GM23338 (cell line): ENCODE measurements around the gene VPS50.

Experiments
- CREB1 ChIP-seq: fragments of 250-450 bp; sonication (Bioruptor Pico); IDR thresholded peaks from 2 replicates; pipeline ENCODE4 v1.5.0; 2020; ENCODE audit warnings: low read depth, mild to moderate bottlenecking, moderate library complexity
- EZH2 ChIP-seq: fragments of 200-600 bp; sonication (generic); IDR thresholded peaks from one replicate; pipeline ENCODE4 v1.8.0; 2017; ENCODE audit warnings: antibody characterized with exemption, mild to moderate bottlenecking, low read depth; ENCODE audit not compliant: unreplicated experiment
- EZH2phosphoT487 ChIP-seq: fragments of 200-600 bp; sonication (generic); IDR thresholded peaks from one replicate; pipeline ENCODE4 v1.8.1; 2018; ENCODE audit warnings: antibody characterized with exemption; ENCODE audit not compliant: unreplicated experiment
- JUNB ChIP-seq: IDR thresholded peaks from one replicate; pipeline ENCODE4 v1.6.1; 2016; ENCODE audit warnings: antibody characterized with exemption; ENCODE audit not compliant: unreplicated experiment
- POLR2AphosphoS5 ChIP-seq: IDR thresholded peaks from 2 replicates; pipeline ENCODE4 v1.6.1; 2016; ENCODE audit warnings: antibody characterized with exemption, low read depth
- STAT1 ChIP-seq: IDR thresholded peaks from one replicate; pipeline ENCODE4 v1.6.1; 2016; ENCODE audit warnings: antibody characterized with exemption; ENCODE audit not compliant: unreplicated experiment
- ZNF331 ChIP-seq: fragments of 250-450 bp; sonication (Bioruptor Pico); IDR thresholded peaks from 2 replicates; pipeline ENCODE4 v1.5.0; 2020; ENCODE audit warnings: low read depth, mild to moderate bottlenecking, moderate library complexity
- TF ChIP-seq, protein P1 (sequence below), 2 experiments: fragments of 200-600 bp in 1 of 2; sonication (generic) in 1 of 2; conservative IDR thresholded peaks; 2 replicates each; pipeline versions ENCODE4 v1.5.1 to v1.6.1; 2016 to 2017; ENCODE audit warnings: antibody characterized with exemption in 2 of 2, low read depth in 2 of 2, mild to moderate bottlenecking in 2 of 2, moderate library complexity in 1 of 2
- TF ChIP-seq, protein P2 (sequence below): IDR thresholded peaks from one replicate; pipeline ENCODE4 v1.6.1; 2018; ENCODE audit warnings: antibody characterized with exemption; ENCODE audit not compliant: unreplicated experiment

DNA sequence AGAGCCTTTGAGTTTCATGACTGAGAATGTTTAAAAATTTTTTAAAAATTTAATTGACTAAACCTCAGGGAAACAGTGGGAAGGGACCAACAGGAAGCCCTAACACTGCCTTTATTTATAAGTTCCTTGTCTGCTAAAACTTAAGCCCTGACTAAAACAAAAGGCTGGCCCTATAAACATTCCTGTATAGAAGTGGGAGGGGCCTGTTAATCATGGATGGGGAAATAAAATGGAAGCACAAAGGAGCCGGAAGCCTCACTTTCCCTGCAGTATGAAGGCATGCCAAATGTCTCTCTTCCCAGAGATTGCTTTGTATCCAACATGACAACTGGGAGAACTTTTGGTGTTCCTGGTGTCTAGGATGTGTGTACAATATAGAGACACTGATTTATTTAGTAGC lies 66.0 kb downstream of the VPS50 start:
- TF ChIP-seq, protein P1, sequence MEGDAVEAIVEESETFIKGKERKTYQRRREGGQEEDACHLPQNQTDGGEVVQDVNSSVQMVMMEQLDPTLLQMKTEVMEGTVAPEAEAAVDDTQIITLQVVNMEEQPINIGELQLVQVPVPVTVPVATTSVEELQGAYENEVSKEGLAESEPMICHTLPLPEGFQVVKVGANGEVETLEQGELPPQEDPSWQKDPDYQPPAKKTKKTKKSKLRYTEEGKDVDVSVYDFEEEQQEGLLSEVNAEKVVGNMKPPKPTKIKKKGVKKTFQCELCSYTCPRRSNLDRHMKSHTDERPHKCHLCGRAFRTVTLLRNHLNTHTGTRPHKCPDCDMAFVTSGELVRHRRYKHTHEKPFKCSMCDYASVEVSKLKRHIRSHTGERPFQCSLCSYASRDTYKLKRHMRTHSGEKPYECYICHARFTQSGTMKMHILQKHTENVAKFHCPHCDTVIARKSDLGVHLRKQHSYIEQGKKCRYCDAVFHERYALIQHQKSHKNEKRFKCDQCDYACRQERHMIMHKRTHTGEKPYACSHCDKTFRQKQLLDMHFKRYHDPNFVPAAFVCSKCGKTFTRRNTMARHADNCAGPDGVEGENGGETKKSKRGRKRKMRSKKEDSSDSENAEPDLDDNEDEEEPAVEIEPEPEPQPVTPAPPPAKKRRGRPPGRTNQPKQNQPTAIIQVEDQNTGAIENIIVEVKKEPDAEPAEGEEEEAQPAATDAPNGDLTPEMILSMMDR (conservative IDR thresholded peaks at IDR 0.05; ENCODE audit: low read depth in 2 of 2), result no peak
- TF ChIP-seq ZNF331 (CRISPR knock-in tag) (no peak), JUNB (no peak), POLR2AphosphoS5 (no peak), CREB1 (CRISPR knock-in tag) (no peak), EZH2phosphoT487 (no peak), EZH2 (no peak), STAT1 (no peak)
- TF ChIP-seq, protein P2, sequence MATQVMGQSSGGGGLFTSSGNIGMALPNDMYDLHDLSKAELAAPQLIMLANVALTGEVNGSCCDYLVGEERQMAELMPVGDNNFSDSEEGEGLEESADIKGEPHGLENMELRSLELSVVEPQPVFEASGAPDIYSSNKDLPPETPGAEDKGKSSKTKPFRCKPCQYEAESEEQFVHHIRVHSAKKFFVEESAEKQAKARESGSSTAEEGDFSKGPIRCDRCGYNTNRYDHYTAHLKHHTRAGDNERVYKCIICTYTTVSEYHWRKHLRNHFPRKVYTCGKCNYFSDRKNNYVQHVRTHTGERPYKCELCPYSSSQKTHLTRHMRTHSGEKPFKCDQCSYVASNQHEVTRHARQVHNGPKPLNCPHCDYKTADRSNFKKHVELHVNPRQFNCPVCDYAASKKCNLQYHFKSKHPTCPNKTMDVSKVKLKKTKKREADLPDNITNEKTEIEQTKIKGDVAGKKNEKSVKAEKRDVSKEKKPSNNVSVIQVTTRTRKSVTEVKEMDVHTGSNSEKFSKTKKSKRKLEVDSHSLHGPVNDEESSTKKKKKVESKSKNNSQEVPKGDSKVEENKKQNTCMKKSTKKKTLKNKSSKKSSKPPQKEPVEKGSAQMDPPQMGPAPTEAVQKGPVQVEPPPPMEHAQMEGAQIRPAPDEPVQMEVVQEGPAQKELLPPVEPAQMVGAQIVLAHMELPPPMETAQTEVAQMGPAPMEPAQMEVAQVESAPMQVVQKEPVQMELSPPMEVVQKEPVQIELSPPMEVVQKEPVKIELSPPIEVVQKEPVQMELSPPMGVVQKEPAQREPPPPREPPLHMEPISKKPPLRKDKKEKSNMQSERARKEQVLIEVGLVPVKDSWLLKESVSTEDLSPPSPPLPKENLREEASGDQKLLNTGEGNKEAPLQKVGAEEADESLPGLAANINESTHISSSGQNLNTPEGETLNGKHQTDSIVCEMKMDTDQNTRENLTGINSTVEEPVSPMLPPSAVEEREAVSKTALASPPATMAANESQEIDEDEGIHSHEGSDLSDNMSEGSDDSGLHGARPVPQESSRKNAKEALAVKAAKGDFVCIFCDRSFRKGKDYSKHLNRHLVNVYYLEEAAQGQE, result no peak
